ENCODE data around the gene GLB1L2.

Gene GLB1L2

DNA sequence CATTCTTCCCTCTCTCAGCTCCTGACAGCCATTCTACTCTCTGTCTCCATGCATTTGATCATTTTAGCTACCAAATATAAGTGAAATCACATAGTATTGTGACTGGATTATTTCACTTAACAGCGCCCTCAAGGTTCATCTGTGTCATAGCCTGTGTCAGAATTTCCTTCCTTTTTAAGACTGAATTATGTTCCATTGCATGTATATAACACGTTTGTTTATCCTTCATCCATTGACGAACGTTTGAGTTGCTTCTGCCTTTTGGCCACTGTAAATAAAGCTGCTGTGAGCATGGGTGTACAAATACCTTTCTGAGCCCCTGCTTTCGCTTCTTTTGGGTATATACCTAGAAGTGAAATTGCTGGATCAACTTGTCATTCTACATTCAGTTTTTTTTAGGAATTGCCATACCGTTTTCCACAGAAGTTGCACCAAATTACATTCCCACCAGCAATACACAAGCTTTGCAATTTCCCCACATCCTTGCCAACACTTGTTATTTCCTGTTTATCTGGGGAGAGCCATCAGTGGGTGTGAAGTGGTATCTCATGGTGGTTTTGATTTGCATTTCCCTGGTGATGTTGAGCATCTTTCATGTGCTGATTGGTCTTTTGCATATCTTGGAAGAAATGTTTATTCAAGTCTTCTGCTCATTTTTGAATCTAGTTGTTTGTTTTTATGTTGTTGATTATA, 17.5 kb downstream of the GLB1L2 start:
- Histone ChIP-seq H2AFZ (ENCODE audit: low read length, unreplicated experiment) (no peak overlapping the region), H3K36me3 (ENCODE audit: insufficient read depth, low read length) (no peaks in the 10 kb centered on the region), H3K27ac (ENCODE audit: low read depth, low read length) (no peak overlapping the region), H3K27me3 (ENCODE audit: insufficient read depth, low read length) (no peaks in the 10 kb centered on the region), H3K4me3 (ENCODE audit: low read depth, low read length) (no peak overlapping the region), H3K4me1 (ENCODE audit: control insufficient read depth, insufficient read depth, low read length, unreplicated experiment) (no peaks in the 10 kb centered on the region), H3K79me2 (ENCODE audit: control insufficient read depth, insufficient read depth, low read length, unreplicated experiment) (no peaks in the 10 kb centered on the region)

DNA sequence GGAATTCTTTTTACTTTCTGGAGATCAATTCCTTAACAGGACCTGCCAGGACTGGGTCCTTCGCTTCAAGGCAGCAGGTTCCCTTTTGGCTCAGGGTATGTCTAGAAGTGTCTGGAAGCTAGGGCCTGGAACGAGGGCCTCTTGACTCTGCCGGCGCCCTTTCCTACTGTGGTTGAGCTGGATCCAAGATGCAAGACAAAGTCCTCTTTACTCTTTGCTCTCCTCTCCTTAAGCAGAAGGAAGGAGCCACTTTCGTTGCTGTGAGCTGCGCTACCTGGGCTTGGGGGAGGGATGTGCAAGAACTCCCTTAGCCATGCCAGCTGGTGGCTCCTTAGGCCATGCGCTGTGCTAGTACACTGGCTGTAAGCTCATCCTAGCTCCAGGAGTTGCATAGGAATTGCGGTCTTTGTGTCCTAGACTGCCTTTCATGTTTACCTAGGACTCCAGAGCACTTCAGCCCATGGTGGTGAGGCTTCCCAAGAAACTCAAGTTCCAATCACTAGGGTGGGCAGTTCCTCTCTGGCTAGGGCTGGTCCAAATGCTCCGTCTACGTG, 18.1 kb downstream of the GLB1L2 start:
- Histone ChIP-seq H3K36me3 (ENCODE audit: insufficient read depth, low read length) (no peaks in the 10 kb centered on the region), H3K4me3 (ENCODE audit: low read depth, low read length) (no peak overlapping the region), H2AFZ (ENCODE audit: low read length, unreplicated experiment) (no peak overlapping the region), H3K27ac (ENCODE audit: low read depth, low read length) (no peak overlapping the region), H3K27me3 (ENCODE audit: insufficient read depth, low read length) (no peaks in the 10 kb centered on the region), H3K79me2 (ENCODE audit: control insufficient read depth, insufficient read depth, low read length, unreplicated experiment) (no peaks in the 10 kb centered on the region), H3K4me1 (ENCODE audit: control insufficient read depth, insufficient read depth, low read length, unreplicated experiment) (no peaks in the 10 kb centered on the region)

DNA sequence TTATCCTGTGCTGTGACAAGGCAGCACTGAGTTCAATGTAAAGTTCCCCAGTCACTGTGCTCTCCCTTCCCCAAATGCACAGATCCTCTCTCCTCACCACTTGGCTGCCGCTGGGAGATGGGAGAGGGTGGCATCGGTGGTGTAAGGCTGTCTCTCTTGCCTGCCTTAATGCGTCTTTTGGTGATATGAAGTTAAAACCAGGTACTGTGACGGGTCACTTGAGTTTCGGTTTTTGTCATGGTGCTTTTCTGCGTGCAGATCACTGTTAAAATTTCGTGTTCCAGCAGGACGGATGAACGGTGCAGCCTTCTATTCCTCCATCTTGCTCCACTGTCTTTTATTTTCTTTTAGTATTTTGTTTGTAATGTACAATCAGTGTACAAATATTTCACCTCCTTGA, 18.6 kb downstream of the GLB1L2 start:
- no peak overlapping the region for H3K4me3 ChIP-seq (ENCODE audit: low read depth, low read length)
- no peaks in the 10 kb centered on the region for H3K79me2 ChIP-seq (ENCODE audit: control insufficient read depth, insufficient read depth, low read length, unreplicated experiment)
- H2AFZ ChIP-seq (ENCODE audit: low read length, unreplicated experiment): no peak overlapping the region
- H3K36me3 ChIP-seq (ENCODE audit: insufficient read depth, low read length): no peaks in the 10 kb centered on the region
- no peaks in the 10 kb centered on the region for H3K4me1 ChIP-seq (ENCODE audit: control insufficient read depth, insufficient read depth, low read length, unreplicated experiment)
- H3K27me3 ChIP-seq (ENCODE audit: insufficient read depth, low read length): no peaks in the 10 kb centered on the region
- H3K27ac ChIP-seq (ENCODE audit: low read depth, low read length): no peak overlapping the region

DNA sequence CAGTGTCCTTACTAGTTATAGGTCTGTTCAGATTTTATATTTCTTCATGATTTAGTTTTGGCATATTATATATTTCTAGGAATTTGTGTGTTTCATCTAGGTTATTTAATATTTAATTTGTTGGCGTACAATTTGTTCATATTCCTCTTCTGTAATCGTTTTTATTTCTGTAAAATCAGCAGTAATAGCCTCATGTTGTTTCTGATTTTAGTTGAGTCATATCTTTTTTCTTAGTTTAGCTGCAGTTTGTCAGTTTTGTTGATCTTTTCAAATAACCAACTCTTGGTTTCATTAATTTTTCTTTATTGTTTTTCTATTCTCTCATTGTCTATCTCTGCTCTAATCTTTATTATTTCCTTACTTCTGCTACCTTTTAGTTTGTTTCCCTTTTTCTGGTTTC, 20.3 kb downstream of the GLB1L2 start:
- no peaks in the 10 kb centered on the region for H3K27me3 ChIP-seq (ENCODE audit: insufficient read depth, low read length)
- no peaks in the 10 kb centered on the region for H3K79me2 ChIP-seq (ENCODE audit: control insufficient read depth, insufficient read depth, low read length, unreplicated experiment)
- H3K4me3 ChIP-seq (ENCODE audit: low read depth, low read length): no peak overlapping the region
- H3K27ac ChIP-seq (ENCODE audit: low read depth, low read length): no peak overlapping the region
- no peak overlapping the region for H2AFZ ChIP-seq (ENCODE audit: low read length, unreplicated experiment)
- no peaks in the 10 kb centered on the region for H3K4me1 ChIP-seq (ENCODE audit: control insufficient read depth, insufficient read depth, low read length, unreplicated experiment)
- H3K36me3 ChIP-seq (ENCODE audit: insufficient read depth, low read length): no peaks in the 10 kb centered on the region

DNA sequence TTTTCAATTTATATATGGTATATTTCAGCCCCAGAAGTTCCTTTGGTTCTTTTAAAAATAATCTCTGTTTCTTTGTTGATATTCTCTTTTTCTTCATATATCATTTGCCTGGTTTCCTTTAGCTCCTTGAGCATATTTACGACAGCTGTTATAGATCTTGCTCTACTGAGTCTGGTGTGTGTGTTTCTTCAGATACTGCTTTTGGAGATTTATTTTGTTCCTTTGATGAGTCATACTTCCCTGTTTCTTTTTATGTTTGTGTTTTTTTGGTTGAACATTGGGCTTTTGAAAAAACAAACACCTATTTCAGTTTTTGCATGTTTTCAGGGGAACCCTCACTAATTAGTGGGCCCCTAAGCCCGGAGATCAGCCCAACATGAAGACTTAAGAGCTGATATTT, 23.3 kb downstream of the GLB1L2 start:
- Histone ChIP-seq H3K36me3 (ENCODE audit: insufficient read depth, low read length) (no peaks in the 10 kb centered on the region), H3K79me2 (ENCODE audit: control insufficient read depth, insufficient read depth, low read length, unreplicated experiment) (no peaks in the 10 kb centered on the region), H3K4me3 (ENCODE audit: low read depth, low read length) (no peak overlapping the region), H3K27me3 (ENCODE audit: insufficient read depth, low read length) (no peaks in the 10 kb centered on the region), H3K27ac (ENCODE audit: low read depth, low read length) (no peak overlapping the region), H3K4me1 (ENCODE audit: control insufficient read depth, insufficient read depth, low read length, unreplicated experiment) (no peaks in the 10 kb centered on the region), H2AFZ (ENCODE audit: low read length, unreplicated experiment) (no peak overlapping the region)

DNA sequence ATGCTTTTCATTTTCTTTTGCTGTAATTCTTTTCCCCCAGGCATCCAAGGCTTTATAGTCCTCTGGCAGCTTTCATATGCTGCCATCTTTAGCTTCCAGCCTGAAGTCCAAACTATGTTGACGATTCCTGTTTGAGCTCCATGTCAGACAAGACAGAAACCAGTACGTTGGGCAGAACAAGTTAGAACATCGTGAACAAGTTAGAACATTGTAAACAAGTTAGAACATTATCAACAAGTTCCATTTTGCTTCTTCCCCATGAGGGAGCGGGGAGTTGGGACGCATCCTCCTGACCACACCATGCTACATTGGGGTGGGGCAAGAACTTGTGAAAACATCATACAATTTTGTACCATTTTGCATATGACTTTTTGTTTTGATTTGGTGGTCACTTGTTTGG, 23.9 kb downstream of the GLB1L2 start:
- Histone ChIP-seq H3K36me3 (ENCODE audit: insufficient read depth, low read length) (no peaks in the 10 kb centered on the region), H3K4me1 (ENCODE audit: control insufficient read depth, insufficient read depth, low read length, unreplicated experiment) (no peaks in the 10 kb centered on the region), H2AFZ (ENCODE audit: low read length, unreplicated experiment) (no peak overlapping the region), H3K79me2 (ENCODE audit: control insufficient read depth, insufficient read depth, low read length, unreplicated experiment) (no peaks in the 10 kb centered on the region), H3K27me3 (ENCODE audit: insufficient read depth, low read length) (no peaks in the 10 kb centered on the region), H3K27ac (ENCODE audit: low read depth, low read length) (no peak overlapping the region), H3K4me3 (ENCODE audit: low read depth, low read length) (no peak overlapping the region)

DNA sequence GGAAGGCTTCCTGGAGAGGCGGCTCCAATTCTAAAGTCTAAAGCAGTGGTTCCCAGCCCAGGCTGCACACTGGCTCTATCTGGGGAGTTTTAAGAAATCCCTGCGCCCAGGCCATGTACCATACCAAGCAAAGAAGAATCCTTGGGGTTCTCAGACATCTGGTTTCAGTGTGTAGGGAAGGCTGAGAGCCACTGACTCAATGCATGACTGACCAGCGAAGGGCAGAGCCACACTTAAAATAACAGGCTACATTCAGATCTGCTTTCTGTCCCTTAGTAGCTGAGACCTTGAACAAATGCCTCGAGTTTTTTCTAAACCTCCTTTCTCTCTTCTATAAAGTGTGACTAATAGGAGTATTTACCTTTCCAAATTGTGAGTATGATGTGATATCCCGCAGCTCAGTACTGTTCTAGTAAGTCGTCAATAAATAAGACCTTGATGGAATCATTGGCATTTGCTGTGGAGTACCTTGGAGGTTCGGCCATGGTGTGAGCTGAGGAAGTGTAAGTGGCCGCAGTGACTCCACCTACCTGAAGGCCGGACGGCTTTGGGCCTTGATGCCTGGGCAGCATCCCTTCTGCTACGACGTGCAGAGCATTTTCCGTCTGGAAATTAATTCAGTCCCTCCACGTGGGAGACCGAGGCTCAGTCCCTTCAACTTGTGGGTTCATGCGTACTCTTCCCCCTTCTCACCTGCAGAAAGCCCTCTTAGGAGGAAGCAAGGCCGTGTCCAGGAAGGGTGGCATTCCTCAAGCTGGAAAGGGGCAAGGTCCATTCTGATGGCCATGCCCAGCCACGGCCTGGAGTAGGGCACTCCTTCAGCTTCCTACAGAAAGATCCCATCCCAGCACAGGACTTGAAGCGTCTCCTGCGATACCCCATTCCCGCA, 25.1 kb downstream of the GLB1L2 start:
- no peaks in the 10 kb centered on the region for H3K4me1 ChIP-seq (ENCODE audit: control insufficient read depth, insufficient read depth, low read length, unreplicated experiment)
- no peak overlapping the region for H3K4me3 ChIP-seq (ENCODE audit: low read depth, low read length)
- no peak overlapping the region for H3K27ac ChIP-seq (ENCODE audit: low read depth, low read length)
- no peaks in the 10 kb centered on the region for H3K27me3 ChIP-seq (ENCODE audit: insufficient read depth, low read length)
- no peaks in the 10 kb centered on the region for H3K36me3 ChIP-seq (ENCODE audit: insufficient read depth, low read length)
- H3K79me2 ChIP-seq (ENCODE audit: control insufficient read depth, insufficient read depth, low read length, unreplicated experiment): no peaks in the 10 kb centered on the region
- H2AFZ ChIP-seq (ENCODE audit: low read length, unreplicated experiment): no peak overlapping the region

DNA sequence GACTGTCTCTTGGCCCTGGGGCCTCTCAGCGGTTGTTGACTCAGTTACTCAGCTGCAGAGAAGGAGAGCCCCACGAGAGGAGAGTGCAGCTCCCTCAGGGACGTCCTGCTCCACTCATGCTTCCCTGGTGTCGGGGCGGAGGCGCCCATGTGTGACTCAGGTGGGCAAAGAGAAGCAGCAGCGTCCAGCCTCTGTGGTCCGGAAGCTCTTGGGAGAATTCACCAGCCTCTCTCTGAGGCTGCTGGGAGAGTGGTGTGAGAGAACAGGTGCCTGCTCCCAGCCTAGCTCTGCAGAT, 25.7 kb downstream of the GLB1L2 start:
- Histone ChIP-seq H3K4me3 (ENCODE audit: low read depth, low read length) (no peak overlapping the region), H3K4me1 (ENCODE audit: control insufficient read depth, insufficient read depth, low read length, unreplicated experiment) (no peaks in the 10 kb centered on the region), H3K27me3 (ENCODE audit: insufficient read depth, low read length) (no peaks in the 10 kb centered on the region), H3K36me3 (ENCODE audit: insufficient read depth, low read length) (no peaks in the 10 kb centered on the region), H2AFZ (ENCODE audit: low read length, unreplicated experiment) (no peak overlapping the region), H3K79me2 (ENCODE audit: control insufficient read depth, insufficient read depth, low read length, unreplicated experiment) (no peaks in the 10 kb centered on the region), H3K27ac (ENCODE audit: low read depth, low read length) (no peak overlapping the region)

DNA sequence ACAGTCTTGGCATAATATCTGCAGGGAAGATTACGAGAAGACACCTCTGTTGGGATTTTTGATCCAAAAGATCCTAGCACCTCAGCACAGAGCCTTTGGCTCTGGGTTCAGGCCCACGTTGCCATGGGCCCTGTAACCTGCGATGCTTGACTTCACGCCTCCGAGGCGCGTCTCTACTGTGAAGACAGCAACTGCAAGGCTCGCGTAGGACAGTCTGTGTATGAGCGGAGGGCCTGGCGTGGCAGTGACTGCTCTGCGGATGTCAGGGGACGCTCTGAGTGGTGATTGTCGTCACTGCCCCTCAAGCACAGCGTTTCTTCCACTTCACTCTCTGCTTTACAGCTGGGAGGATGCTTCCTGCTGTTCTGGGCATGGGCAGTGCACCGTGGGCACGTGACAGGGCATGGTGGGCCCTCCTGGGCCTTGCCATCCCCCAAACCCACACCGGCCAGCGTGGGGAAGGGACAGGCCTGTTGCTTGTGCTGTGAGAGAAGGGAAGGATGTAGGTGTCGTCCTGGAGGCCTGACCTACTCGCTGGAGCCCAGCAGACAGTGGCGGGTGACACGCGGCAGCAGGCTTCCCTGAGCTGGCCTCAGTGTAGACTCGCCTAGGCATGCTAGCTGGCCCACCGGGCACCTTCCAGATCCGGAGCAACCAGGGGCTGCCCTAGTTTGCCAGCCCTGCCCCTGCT, 26.5 kb downstream of the GLB1L2 start:
- Histone ChIP-seq H3K4me3 (ENCODE audit: low read depth, low read length) (no peak overlapping the region), H3K79me2 (ENCODE audit: control insufficient read depth, insufficient read depth, low read length, unreplicated experiment) (no peaks in the 10 kb centered on the region), H2AFZ (ENCODE audit: low read length, unreplicated experiment) (no peak overlapping the region), H3K27me3 (ENCODE audit: insufficient read depth, low read length) (no peaks in the 10 kb centered on the region), H3K4me1 (ENCODE audit: control insufficient read depth, insufficient read depth, low read length, unreplicated experiment) (no peaks in the 10 kb centered on the region), H3K27ac (ENCODE audit: low read depth, low read length) (no peak overlapping the region), H3K36me3 (ENCODE audit: insufficient read depth, low read length) (no peaks in the 10 kb centered on the region)

DNA sequence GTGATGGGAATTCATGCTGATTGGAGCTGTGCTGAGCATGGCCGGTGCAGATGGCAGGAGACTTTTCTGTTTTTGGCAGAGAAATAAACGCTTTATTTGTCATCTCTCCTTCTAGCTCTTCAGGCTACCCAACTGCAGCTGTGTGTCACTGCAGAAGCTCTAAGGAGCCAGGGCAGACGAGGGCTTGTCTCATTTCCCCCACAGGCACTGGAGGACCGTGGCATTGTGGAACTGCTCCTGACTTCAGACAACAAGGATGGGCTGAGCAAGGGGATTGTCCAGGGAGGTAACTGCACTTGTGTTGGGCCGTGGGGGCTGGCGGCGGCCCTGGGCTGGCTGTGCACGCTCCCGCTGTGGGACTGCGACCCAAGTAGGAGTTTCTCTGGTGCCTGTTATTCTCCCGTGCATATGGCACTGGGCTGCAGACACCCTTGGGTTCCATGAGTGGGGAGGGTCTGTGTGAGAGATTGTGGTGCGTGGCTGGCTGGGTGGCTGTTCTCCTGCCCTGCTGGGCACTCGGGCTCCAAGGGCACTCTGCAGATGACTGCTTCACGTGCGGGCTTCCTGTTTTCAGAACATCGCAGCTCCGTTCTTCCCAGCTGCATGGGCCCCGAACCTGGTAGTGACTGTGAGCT, 27.2 kb downstream of the GLB1L2 start:
- Histone ChIP-seq H3K27me3 (ENCODE audit: insufficient read depth, low read length) (no peaks in the 10 kb centered on the region), H3K4me1 (ENCODE audit: control insufficient read depth, insufficient read depth, low read length, unreplicated experiment) (no peaks in the 10 kb centered on the region), H3K79me2 (ENCODE audit: control insufficient read depth, insufficient read depth, low read length, unreplicated experiment) (no peaks in the 10 kb centered on the region), H3K4me3 (ENCODE audit: low read depth, low read length) (no peak overlapping the region), H2AFZ (ENCODE audit: low read length, unreplicated experiment) (no peak overlapping the region), H3K27ac (ENCODE audit: low read depth, low read length) (no peak overlapping the region), H3K36me3 (ENCODE audit: insufficient read depth, low read length) (no peaks in the 10 kb centered on the region)
